Measurements from ENCODE around the gene ST7.

GRCh38 chr7:117218700-117219099 lies 265.4 kb downstream of the ST7 start:
- no peak for TF ChIP-seq ZNF274 (IDR thresholded peaks at IDR 0.05; ENCODE audit: low read depth, low read length)
- no peak for TF ChIP-seq YY1 (IDR thresholded peaks at IDR 0.05; ENCODE audit: insufficient read depth, insufficient read length)
- TF ChIP-seq SUZ12 (IDR thresholded peaks at IDR 0.05; ENCODE audit: extremely low read depth, insufficient read depth, insufficient read length): no peak
